Astrocyte (in vitro differentiated cells and primary cell): Measurements from ENCODE around the gene CATSPER2. TPM values are rescaled to one million over a fixed set of nuclear protein-coding genes. Genes with fewer than 3 reads are reported as not detected.
"Not testable (repeated sequence)": the region's sequence is repeated elsewhere in the genome, so short reads cannot be mapped to it uniquely, and the experiment has no call there.

Experiments used
- DNase-seq: peaks from one replicate; pipeline ENCODE4 v3.0.0-alpha.2; 2010; ENCODE audit warnings: low read depth
- FAIRE-seq: peaks from 2 replicates; lab custom pipeline; 2011; peaks lifted over from hg19 to GRCh38; lab: Jason Lieb, UNC
- H2AFZ ChIP-seq: 2 replicates; pipeline ENCODE4 v1.6.0; 2012; ENCODE audit warnings: low read depth, low read length, inconsistent platforms
- H3K27ac ChIP-seq: 2 replicates; pipeline ENCODE4 v1.5.1; 2011; ENCODE audit warnings: low read depth, low read length, inconsistent platforms
- H3K27me3 ChIP-seq: 2 replicates; pipeline ENCODE4 v1.6.0; 2011; ENCODE audit warnings: low read length, inconsistent platforms; ENCODE audit not compliant: insufficient read depth
- H3K36me3 ChIP-seq: 2 replicates; pipeline ENCODE4 v1.5.1; 2011; ENCODE audit warnings: low read length, inconsistent platforms; ENCODE audit not compliant: insufficient read depth
- H3K4me1 ChIP-seq: 2 replicates; pipeline ENCODE4 v1.5.1; 2011; ENCODE audit warnings: low read length, inconsistent platforms; ENCODE audit not compliant: insufficient read depth
- H3K4me2 ChIP-seq: 2 replicates; pipeline ENCODE4 v1.6.0; 2012; ENCODE audit warnings: low read length, inconsistent platforms
- H3K4me3 ChIP-seq: 2 replicates; pipeline ENCODE4 v1.5.1; 2011; ENCODE audit warnings: low read depth, mild to moderate bottlenecking, low read length, inconsistent platforms; ENCODE audit not compliant: insufficient read depth
- H3K79me2 ChIP-seq: 2 replicates; pipeline ENCODE4 v1.6.0; 2012; ENCODE audit warnings: mild to moderate bottlenecking, low read length, inconsistent platforms; ENCODE audit not compliant: insufficient read depth
- H3K9ac ChIP-seq: 2 replicates; pipeline ENCODE4 v1.6.0; 2012; ENCODE audit warnings: mild to moderate bottlenecking, low read length, inconsistent platforms
- H3K9me3 ChIP-seq: 2 replicates; pipeline ENCODE4 v1.5.1; 2012; ENCODE audit warnings: low read depth, mild to moderate bottlenecking, low read length, inconsistent platforms; ENCODE audit not compliant: insufficient read depth
- H4K20me1 ChIP-seq: 2 replicates; pipeline ENCODE4 v1.6.0; 2012; ENCODE audit warnings: low read length, inconsistent platforms; ENCODE audit not compliant: insufficient read depth
- H3K27ac Mint-ChIP-seq: one replicate; pipeline ENCODE4 v1.8.0; 2021; ENCODE audit warnings: mild to moderate bottlenecking, mixed read lengths; ENCODE audit not compliant: unreplicated experiment
- H3K27me3 Mint-ChIP-seq: one replicate; pipeline ENCODE4 v1.8.0; 2021; ENCODE audit warnings: low read depth, mixed read lengths; ENCODE audit not compliant: unreplicated experiment
- H3K36me3 Mint-ChIP-seq: one replicate; pipeline ENCODE4 v1.8.0; 2021; ENCODE audit warnings: low read depth, mixed read lengths; ENCODE audit not compliant: unreplicated experiment
- H3K4me1 Mint-ChIP-seq: one replicate; pipeline ENCODE4 v1.8.0; 2021; ENCODE audit warnings: low read depth, mixed read lengths; ENCODE audit not compliant: unreplicated experiment
- H3K4me3 Mint-ChIP-seq: one replicate; pipeline ENCODE4 v1.8.0; 2021; ENCODE audit warnings: mild to moderate bottlenecking, moderate library complexity, mixed read lengths; ENCODE audit not compliant: unreplicated experiment
- H3K9me3 Mint-ChIP-seq: one replicate; pipeline ENCODE4 v1.8.0; 2021; ENCODE audit warnings: mild to moderate bottlenecking, mixed read lengths; ENCODE audit not compliant: unreplicated experiment
- EZH2 ChIP-seq: IDR thresholded peaks from 2 replicates; pipeline ENCODE4 v1.6.1; 2012; ENCODE audit warnings: mild to moderate bottlenecking, low read length, inconsistent platforms; ENCODE audit not compliant: insufficient read depth
- total RNA-seq: library from RNA; stranded (reverse); gene quantifications from 2 replicates; pipeline ENCODE4 v1.2.1, GENCODE V29; 2021
- TF ChIP-seq, protein P1 (sequence below): IDR thresholded peaks from 2 replicates; pipeline ENCODE4 v1.5.1; 2011; ENCODE audit warnings: low read depth, mild to moderate bottlenecking, inconsistent platforms, low read length, moderate library complexity; ENCODE audit not compliant: insufficient read depth

The CATSPER2 gene
- total RNA-seq, 1 donor from 2014 or later = 3.3 TPM

GRCh38 chr15:43626937-43627336, 21.7 kb downstream of the CATSPER2 start:
- H3K27ac ChIP-seq, DNase-seq: not testable (repeated sequence)

GRCh38 chr15:43625106-43625505, 23.5 kb downstream of the CATSPER2 start:
- Histone ChIP-seq H3K4me1 (no peaks in the 10 kb centered on the region), H2AFZ (no peak overlapping the region), H3K4me2 (no peak overlapping the region), H3K9ac (no peak overlapping the region), H4K20me1 (no peaks in the 10 kb centered on the region), H3K27ac (no peak overlapping the region), H3K36me3 (no peaks in the 10 kb centered on the region), H3K79me2 (no peaks in the 10 kb centered on the region), H3K9me3 (no peaks in the 10 kb centered on the region), H3K4me3 (no peak overlapping the region), H3K27me3 (no peaks in the 10 kb centered on the region)
- Mint-ChIP-seq H3K4me1 (no peaks in the 10 kb centered on the region), H3K36me3 (no peaks in the 10 kb centered on the region), H3K4me3 (no peak overlapping the region), H3K27me3 (peaks cover 6% of the 10 kb centered on the region), H3K27ac (no peak overlapping the region), H3K9me3 (no peaks in the 10 kb centered on the region)
- DNase-seq (no peak), FAIRE-seq (no peak)
- TF ChIP-seq, protein P1, sequence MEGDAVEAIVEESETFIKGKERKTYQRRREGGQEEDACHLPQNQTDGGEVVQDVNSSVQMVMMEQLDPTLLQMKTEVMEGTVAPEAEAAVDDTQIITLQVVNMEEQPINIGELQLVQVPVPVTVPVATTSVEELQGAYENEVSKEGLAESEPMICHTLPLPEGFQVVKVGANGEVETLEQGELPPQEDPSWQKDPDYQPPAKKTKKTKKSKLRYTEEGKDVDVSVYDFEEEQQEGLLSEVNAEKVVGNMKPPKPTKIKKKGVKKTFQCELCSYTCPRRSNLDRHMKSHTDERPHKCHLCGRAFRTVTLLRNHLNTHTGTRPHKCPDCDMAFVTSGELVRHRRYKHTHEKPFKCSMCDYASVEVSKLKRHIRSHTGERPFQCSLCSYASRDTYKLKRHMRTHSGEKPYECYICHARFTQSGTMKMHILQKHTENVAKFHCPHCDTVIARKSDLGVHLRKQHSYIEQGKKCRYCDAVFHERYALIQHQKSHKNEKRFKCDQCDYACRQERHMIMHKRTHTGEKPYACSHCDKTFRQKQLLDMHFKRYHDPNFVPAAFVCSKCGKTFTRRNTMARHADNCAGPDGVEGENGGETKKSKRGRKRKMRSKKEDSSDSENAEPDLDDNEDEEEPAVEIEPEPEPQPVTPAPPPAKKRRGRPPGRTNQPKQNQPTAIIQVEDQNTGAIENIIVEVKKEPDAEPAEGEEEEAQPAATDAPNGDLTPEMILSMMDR = no peak
- TF ChIP-seq EZH2 = no peak

More at GRCh38 chr15:43626937-43627336, 21.7 kb downstream of the CATSPER2 start:
- not testable (repeated sequence) for H3K4me1 ChIP-seq, H3K27ac Mint-ChIP-seq, H3K4me1 Mint-ChIP-seq, H3K36me3 Mint-ChIP-seq, H3K27me3 Mint-ChIP-seq, FAIRE-seq, H3K9me3 Mint-ChIP-seq, H3K27me3 ChIP-seq, H2AFZ ChIP-seq, H3K9ac ChIP-seq, H3K4me3 ChIP-seq, H3K4me3 Mint-ChIP-seq, H4K20me1 ChIP-seq, H3K79me2 ChIP-seq, H3K36me3 ChIP-seq, H3K9me3 ChIP-seq, H3K4me2 ChIP-seq

DNA sequence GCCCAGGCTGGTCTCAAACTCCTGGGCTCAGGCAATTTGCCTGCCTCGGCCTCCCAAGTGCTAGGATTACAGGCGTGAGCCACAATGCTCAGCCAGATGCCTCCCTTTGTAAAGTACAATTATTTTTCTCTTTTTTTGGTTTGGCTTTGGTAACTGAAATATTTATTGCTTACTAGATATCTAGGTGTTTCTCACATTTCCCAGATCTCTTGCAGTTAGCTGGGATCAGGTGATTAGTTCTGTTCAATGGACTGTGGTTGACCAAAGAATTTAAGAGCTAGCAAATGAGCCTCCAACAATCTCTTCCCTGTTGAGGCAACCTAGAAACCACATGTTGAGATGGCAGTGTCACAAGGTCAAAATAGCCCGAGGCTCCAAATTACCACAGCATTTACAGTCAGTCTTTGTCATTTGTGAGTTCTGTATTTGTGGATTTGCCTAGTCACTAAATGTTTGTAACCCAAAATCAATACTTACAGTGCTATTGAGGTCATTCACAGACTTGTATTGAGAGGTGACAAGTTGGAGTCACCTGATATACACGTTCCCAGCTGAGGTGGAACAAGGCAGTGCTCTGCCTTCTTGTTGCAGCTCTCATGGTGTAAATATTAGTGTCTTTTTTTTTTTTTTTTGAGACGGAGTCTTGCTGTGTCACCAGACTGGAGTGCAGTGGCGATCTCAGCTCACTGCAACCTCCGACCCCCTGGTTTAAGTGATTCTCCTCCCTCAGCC, 26.4 kb downstream of the CATSPER2 start:
- H3K36me3 ChIP-seq, H3K27ac ChIP-seq, H3K4me1 ChIP-seq, H3K4me1 Mint-ChIP-seq, H3K9ac ChIP-seq, H3K27ac Mint-ChIP-seq, H3K9me3 ChIP-seq, H2AFZ ChIP-seq, H3K4me3 ChIP-seq, H4K20me1 ChIP-seq, H3K4me2 ChIP-seq, H3K27me3 ChIP-seq, H3K36me3 Mint-ChIP-seq, DNase-seq, H3K9me3 Mint-ChIP-seq, FAIRE-seq, H3K4me3 Mint-ChIP-seq, H3K79me2 ChIP-seq: not testable (repeated sequence)
- H3K27me3 Mint-ChIP-seq = peaks cover 12% of the 10 kb centered on the region

GRCh38 chr15:43618700-43619099, 29.9 kb downstream of the CATSPER2 start, which contains the start of gene STRC:
STRC (minus strand) TSS chr15:43618800; CDS start chr15:43618722, 78 bp downstream.
- not testable (repeated sequence) for H3K27me3 Mint-ChIP-seq, H4K20me1 ChIP-seq, H3K4me1 Mint-ChIP-seq, DNase-seq, H3K79me2 ChIP-seq, H3K9me3 Mint-ChIP-seq, H3K36me3 ChIP-seq, H3K27ac Mint-ChIP-seq, H3K4me3 Mint-ChIP-seq, H3K36me3 Mint-ChIP-seq, H3K9ac ChIP-seq, FAIRE-seq, H3K27me3 ChIP-seq, H3K9me3 ChIP-seq, H3K4me3 ChIP-seq, H3K4me1 ChIP-seq, H3K27ac ChIP-seq, H2AFZ ChIP-seq, H3K4me2 ChIP-seq

DNA sequence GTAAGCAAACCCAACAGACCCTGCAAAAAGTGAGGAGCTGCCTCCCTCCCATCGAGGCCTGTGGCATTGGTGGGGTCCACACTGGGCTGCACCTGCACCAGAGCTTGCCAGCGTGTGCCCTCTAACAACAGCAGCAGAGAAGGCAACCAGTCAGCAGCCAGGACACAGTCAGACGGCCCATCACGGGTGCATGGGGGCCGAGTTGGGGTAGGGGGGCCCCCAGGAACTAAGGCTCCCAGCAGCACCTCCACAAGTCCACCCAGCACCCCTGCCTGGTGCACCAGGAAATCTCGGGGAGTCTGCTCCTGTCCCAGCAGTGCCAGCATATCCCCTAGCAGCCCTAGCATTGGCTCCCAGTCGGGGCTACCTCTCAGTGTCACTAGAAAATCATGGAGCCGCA, 30.9 kb downstream of the CATSPER2 start:
- not testable (repeated sequence) for FAIRE-seq

More for the DNA sequence above, 30.9 kb downstream of the CATSPER2 start:
- not testable (repeated sequence) for H3K36me3 ChIP-seq, H4K20me1 ChIP-seq, H3K27me3 ChIP-seq, H3K9me3 ChIP-seq, H3K4me2 ChIP-seq, H3K4me3 ChIP-seq, H2AFZ ChIP-seq, H3K4me1 ChIP-seq, H3K27ac ChIP-seq, DNase-seq, H3K27ac Mint-ChIP-seq, H3K4me1 Mint-ChIP-seq, H3K36me3 Mint-ChIP-seq, H3K79me2 ChIP-seq, H3K9me3 Mint-ChIP-seq, H3K9ac ChIP-seq, H3K27me3 Mint-ChIP-seq, H3K4me3 Mint-ChIP-seq
